ENCODE results near the gene OTUD1. TPM values are rescaled to one million over a fixed set of nuclear protein-coding genes. Genes with fewer than 3 reads are reported as not detected.

OTUD1 gene
- total RNA-seq, 8 experiments from 2014 or later = 2.1 to 10.8 (median 5.2) TPM

DNA sequence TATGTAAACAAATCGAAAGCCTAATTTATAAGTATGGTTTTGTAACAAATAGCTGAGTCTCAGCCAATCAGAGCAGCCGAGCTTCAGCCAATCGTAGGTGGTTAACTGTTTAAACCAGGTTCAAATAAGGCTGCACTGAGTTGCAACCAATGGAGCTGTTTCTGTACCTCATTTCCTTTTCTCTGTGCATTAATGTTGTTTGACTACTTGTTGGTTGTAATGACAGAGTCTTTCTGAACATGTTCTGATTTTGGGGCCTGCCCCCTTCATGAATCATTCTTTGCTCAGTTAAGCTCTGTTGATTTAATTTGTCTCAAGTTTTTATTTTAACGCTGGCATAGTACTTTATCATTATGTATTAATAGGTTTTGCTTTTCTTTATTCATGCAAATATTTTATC lies 14.6 kb downstream of the OTUD1 start:
- no peak for ATAC-seq (replicated peaks in 6 of 8)
- Histone ChIP-seq H3K4me1 (replicated peaks in 1 of 2) (peaks cover 0 to 3% of the 10 kb centered on the region in 2 donors), H3K27ac (no peak overlapping the region), H3K4me3 (no peak overlapping the region)
- in situ Hi-C loops (cut with MboI; ENCODE audit: low pct_unique_long_range_greater_than_20kb in 2 of 9, low sequenced_read_pairs in 9 of 9, unreplicated experiment in 9 of 9) = no loop called here
- 69 to 100% (median 82%) methylated on average over 1 to 4 of the region's 4 CpGs for WGBS, 10 experiments

DNA sequence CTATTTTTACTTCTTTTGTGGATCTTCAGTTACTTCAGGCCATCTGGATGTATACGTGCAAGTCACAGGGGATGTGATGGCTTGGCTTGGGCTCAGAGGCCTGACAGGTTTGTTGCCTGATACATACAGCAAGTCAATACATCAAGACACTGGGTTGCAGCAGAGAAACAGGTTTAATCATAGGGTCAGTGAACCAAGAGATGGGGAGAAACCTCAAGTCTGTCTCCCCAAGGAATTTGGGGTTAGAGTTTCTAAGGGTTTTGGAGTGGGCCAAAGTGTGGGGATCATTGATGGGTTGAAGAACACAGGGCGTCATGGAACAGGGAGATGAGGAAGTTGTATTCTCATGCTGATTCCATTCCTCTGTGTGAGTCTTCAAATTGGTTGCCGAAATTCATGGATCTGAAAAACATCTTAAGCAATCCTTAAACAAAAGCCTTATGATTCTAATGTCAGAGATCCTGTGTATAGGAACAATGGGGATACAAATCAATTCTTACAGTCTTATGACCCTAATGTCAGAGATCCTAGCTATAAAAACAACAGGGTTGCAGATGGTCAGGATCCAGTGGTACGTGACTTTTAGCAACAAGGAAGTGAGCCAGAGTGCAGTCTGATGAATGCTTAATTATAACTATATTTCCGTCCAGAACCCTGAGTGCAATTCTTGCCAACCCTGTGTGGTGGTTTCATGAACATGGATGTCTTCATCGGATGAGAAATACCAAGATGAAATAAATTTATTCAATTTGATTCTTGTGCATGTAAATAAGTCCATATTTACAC lies 18.9 kb downstream of the OTUD1 start:
- in situ Hi-C loops (cut with MboI; ENCODE audit: low pct_unique_long_range_greater_than_20kb in 2 of 9, low sequenced_read_pairs in 9 of 9, unreplicated experiment in 9 of 9) = no loop called here
- Histone ChIP-seq H3K4me3 (no peak overlapping the region), H3K27ac (no peak overlapping the region), H3K4me1 (replicated peaks in 1 of 2) (peaks cover 9 to 16% of the 10 kb centered on the region in 2 donors)
- WGBS, 10 experiments = 17 to 90% (median 70%) methylated on average over 1 to 6 of the region's 6 CpGs
- ATAC-seq (replicated peaks in 6 of 8) = no peak

DNA sequence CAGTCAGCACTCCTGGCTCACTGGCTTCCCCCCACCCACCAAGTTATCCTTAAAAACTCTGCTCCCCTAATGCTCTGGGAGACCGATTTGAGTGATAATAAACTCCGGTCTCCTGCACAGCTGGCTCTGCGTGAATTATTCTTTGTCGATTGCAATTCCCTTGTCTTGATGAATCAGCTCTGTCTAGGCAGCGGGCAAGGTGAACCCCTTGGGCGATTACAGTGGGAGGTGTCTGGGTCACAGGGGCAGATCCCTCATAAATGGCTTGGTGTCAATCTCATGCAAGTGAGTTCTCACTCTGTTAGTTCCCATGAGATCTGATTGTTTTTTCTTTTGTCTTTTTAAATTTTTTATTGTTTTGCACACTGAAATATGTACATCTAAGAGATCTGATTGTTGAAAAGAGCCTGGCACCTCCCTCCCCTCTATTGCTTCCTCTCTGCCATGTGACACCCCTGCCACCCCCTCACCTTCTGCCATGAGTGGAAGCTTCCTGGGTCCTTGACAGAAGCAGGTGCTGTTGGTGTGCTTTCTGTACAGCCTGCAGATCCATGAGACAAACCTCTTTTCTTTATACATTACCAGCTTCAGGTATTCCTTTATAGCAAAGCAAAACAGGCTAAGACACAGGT lies 20.5 kb downstream of the OTUD1 start:
- Histone ChIP-seq H3K27ac (no peak overlapping the region), H3K4me1 (replicated peaks in 1 of 2) (peaks cover 9 to 16% of the 10 kb centered on the region in 2 donors), H3K4me3 (no peak overlapping the region)
- 40 to 75% (median 60%) methylated on average over 1 to 4 of the region's 6 CpGs; no CpG with 5 or more reads in 3 of the 10 experiments for WGBS, 10 experiments
- ATAC-seq (replicated peaks in 6 of 8) = peak in 4 of 8 experiments; percentile 62 to 81 (median 70)
- in situ Hi-C loops (cut with MboI; ENCODE audit: low pct_unique_long_range_greater_than_20kb in 2 of 9, low sequenced_read_pairs in 9 of 9, unreplicated experiment in 9 of 9) = no loop called here

DNA sequence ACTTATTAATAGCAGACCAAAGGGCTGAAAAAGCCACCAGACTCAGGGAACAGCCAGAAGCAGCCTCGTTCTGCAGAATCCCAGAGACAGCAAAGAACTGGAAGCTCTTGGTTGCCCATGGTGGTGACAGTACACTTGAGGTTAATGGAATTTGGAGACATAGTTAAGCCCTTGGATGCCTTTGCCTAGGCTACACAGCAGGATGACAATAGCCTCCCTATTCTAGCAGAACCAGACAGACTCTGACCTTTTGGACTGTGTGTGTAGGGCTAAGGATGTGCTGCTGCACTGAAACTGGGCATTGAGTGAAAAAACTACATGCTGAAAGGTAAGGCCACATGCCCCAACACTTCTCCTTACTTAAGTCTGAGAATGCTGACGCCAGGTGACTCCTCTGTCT lies 22.7 kb downstream of the OTUD1 start:
- WGBS, 10 experiments = 0 to 57% (median 31%) methylated on average over 1 to 2 of the region's 2 CpGs; no CpG with 5 or more reads in 4 of the 10 experiments
- peak in 3 of 8 experiments; percentile 45 to 99 (median 57) for ATAC-seq (replicated peaks in 6 of 8)
- Histone ChIP-seq H3K4me1 (replicated peaks in 1 of 2) (peaks cover 9 to 16% of the 10 kb centered on the region in 2 donors), H3K4me3 (no peak overlapping the region), H3K27ac (no peak overlapping the region)
- in situ Hi-C loops (cut with MboI; ENCODE audit: low pct_unique_long_range_greater_than_20kb in 2 of 9, low sequenced_read_pairs in 9 of 9, unreplicated experiment in 9 of 9) = no loop called here

DNA sequence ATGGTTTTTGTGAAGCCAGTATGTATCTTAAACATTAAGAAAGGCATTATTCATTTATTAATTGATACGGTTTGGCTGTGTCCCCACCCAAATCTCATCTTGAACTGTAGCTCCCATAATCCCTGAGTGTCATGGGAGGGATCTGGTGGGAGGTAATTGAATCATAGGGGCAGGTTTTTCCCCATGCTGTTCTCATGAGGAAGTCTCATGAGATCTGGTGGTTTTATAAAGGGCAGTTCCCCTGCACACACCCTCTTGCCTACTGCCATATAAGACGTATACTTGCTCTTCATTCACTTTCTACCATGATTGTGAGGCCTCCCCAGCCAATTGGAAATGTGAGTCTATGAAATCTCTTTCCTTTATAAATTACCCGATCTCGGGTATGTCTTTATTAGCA lies 28.1 kb downstream of the OTUD1 start:
- Histone ChIP-seq H3K4me3 (no peak overlapping the region), H3K4me1 (replicated peaks in 1 of 2) (no peaks in the 10 kb centered on the region), H3K27ac (no peak overlapping the region)
- 0 to 100% (median 73%) methylated on average over 1 to 4 of the region's 4 CpGs; no CpG with 5 or more reads in 2 of the 10 experiments for WGBS, 10 experiments
- no peak for ATAC-seq (replicated peaks in 6 of 8)
- in situ Hi-C loops (cut with MboI; ENCODE audit: low pct_unique_long_range_greater_than_20kb in 2 of 9, low sequenced_read_pairs in 9 of 9, unreplicated experiment in 9 of 9) = no loop called here

DNA sequence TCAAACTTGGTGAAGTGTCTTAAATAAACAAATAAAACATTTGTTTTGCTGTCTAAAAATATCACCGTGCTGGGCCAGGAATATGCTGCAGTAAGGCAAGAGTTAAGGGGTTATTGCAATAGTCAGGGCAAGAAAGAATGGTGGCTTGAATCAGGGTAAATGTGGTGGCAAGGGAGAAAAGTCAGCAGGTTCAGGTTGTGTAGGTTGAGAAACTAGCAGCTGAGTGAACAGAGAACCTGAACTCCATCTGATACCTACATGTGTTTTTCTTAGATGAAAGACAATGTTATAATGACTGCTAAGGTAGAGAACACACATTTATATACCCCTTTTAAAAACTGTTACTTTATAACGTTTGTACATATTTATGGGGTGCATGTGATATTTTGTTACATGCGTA lies 28.7 kb downstream of the OTUD1 start:
- in situ Hi-C loops (cut with MboI; ENCODE audit: low pct_unique_long_range_greater_than_20kb in 2 of 9, low sequenced_read_pairs in 9 of 9, unreplicated experiment in 9 of 9) = no loop called here
- ATAC-seq (replicated peaks in 6 of 8) = no peak
- WGBS, 10 experiments = 0 to 100% (median 83%) methylated on average over 1 to 3 of the region's 3 CpGs; no CpG with 5 or more reads in 1 of the 10 experiments
- no peak overlapping the region for H3K4me3 ChIP-seq
- no peaks in the 10 kb centered on the region for H3K4me1 ChIP-seq (replicated peaks in 1 of 2)
- H3K27ac ChIP-seq = no peak overlapping the region

DNA sequence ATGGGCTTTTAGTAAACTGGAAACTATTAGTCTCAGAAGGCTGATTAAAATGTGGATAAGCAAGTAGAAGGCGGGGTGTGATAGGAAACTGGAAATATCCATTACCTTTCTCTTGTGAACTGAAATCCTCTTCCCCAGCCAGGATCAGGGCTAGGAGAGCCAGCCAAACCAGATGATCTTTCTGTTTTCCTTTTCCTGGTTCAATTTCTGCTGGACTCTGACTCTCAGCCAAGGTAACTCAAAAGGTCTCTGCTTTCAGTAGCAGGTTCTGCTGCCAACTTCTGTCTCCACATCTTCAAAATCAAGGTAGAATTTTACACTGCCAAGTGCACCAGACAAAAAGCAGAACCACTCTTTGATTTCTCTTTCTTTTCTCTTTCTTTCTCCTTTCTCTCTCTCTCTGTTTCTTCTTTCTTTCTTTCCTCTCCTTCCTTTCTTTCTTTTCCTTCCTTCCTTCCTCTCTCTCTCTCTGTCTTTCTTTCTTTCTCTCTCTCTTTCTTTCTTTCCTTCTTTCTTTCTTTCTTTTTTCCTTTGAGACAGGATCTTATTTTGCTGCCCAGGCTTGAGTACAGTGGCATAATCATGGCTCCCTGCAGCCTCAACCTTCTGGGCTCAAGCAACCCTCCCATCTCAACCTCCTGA lies 30.8 kb downstream of the OTUD1 start:
- WGBS, 10 experiments = 0 to 100% (median 70%) methylated on average over 1 of the region's 1 CpG; no CpG with 5 or more reads in 3 of the 10 experiments
- no peaks in the 10 kb centered on the region for H3K4me1 ChIP-seq (replicated peaks in 1 of 2)
- in situ Hi-C loops (cut with MboI; ENCODE audit: low pct_unique_long_range_greater_than_20kb in 2 of 9, low sequenced_read_pairs in 9 of 9, unreplicated experiment in 9 of 9) = no loop called here
- no peak for ATAC-seq (replicated peaks in 6 of 8)
- H3K4me3 ChIP-seq = no peak overlapping the region
- H3K27ac ChIP-seq = no peak overlapping the region

DNA sequence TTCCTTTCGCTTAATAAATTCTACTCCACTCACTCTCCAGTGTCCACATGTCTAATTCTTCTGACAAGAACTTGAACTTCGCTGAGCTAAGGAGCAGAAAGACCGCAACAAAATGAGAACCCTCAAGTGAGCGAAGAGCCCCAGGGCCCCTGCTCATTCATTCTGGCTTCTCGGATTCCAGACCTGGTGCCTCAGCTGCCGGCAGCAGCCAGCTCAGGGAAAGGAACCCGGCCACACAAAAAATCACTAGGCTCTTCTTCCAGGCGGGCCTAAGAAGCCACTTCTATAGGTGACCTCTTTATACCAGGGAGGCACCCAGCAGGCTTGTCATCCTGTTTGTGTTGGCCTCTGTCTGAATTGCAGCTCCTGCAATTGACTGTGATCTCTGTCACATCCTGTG lies 33.3 kb downstream of the OTUD1 start:
- WGBS, 10 experiments = 33 to 100% (median 90%) methylated on average over 1 to 4 of the region's 8 CpGs; no CpG with 5 or more reads in 3 of the 10 experiments
- no peak overlapping the region for H3K27ac ChIP-seq
- no peak for ATAC-seq (replicated peaks in 6 of 8)

DNA sequence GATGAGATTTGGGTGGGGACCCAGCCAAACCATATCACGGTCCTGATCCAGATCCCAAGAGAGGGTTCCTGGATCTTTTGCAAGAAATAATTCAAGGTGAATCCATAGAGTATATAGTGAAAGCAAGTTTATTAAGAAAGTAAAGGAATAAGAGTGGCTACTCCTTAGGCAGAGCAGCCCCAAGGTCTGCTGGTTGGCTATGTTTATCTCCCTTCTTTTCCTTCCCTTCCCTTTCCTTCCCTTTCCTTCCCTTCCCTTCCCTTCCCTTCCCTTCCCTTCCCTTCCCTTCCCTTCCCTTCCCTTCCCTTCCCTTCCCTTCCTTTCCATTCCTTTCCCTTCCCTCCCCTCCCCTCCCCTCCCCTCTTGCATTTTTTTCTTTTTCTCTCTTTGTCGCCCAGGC lies 35.2 kb downstream of the OTUD1 start:
- no peak overlapping the region for H3K27ac ChIP-seq
- in situ Hi-C loops (cut with MboI; ENCODE audit: low pct_unique_long_range_greater_than_20kb in 2 of 9, low sequenced_read_pairs in 9 of 9, unreplicated experiment in 9 of 9) = no loop called here
- no peaks in the 10 kb centered on the region for H3K4me1 ChIP-seq (replicated peaks in 1 of 2)
- H3K4me3 ChIP-seq = no peak overlapping the region
- no peak for ATAC-seq (replicated peaks in 6 of 8)
- 17 to 100% (median 83%) methylated on average over 1 of the region's 2 CpGs; no CpG with 5 or more reads in 7 of the 10 experiments for WGBS, 10 experiments

More for the DNA sequence above, 33.3 kb downstream of the OTUD1 start:
- Histone ChIP-seq H3K4me1 (replicated peaks in 1 of 2) (no peaks in the 10 kb centered on the region), H3K4me3 (no peak overlapping the region)
- in situ Hi-C loops (cut with MboI; ENCODE audit: low pct_unique_long_range_greater_than_20kb in 2 of 9, low sequenced_read_pairs in 9 of 9, unreplicated experiment in 9 of 9) = no loop called here

DNA sequence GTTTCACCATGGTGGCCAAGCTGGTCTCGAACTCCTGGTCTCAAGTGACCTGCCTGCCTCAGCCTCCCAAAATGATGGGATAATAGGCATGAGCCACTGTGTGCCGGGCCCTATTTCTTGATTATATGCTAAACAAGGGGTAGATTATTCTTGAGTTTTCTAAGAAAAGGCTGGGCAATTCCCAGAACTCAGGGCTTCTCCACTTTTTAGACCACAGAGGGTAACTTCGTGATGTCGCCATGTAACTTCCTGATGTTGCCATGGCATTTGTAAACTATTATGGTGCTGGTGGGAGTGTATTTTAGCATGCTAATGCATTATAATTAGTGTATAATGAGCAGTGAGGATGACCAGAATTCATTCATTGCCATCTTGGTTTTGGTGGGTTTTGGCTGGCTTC lies 35.8 kb downstream of the OTUD1 start:
- H3K27ac ChIP-seq = no peak overlapping the region
- no peak for ATAC-seq (replicated peaks in 6 of 8)
- 8 to 100% (median 83%) methylated on average over 1 to 3 of the region's 4 CpGs; no CpG with 5 or more reads in 3 of the 10 experiments for WGBS, 10 experiments
- no peak overlapping the region for H3K4me3 ChIP-seq
- H3K4me1 ChIP-seq (replicated peaks in 1 of 2) = no peaks in the 10 kb centered on the region
- in situ Hi-C loops (cut with MboI; ENCODE audit: low pct_unique_long_range_greater_than_20kb in 2 of 9, low sequenced_read_pairs in 9 of 9, unreplicated experiment in 9 of 9) = no loop called here

DNA sequence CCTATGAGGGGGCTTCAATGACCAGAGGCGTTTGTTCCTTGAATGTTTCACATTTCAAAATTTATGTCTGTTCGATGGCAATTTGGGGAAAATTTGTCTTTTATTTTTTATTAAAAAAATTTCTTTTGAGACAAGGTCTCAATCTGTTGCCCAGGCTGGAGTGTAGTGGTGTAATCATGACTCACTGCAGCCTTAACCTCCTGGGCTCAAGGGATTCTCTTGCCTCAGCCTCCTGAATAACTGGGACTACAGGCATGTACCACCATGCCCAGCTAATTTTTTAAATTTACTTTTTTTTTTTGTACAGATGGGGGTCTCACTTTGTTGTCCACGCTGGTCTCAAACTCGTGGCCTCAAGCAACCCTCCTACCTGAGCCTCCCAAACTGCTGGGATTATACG lies 39.7 kb downstream of the OTUD1 start:
- no peaks in the 10 kb centered on the region for H3K4me1 ChIP-seq (replicated peaks in 1 of 2)
- H3K27ac ChIP-seq = no peak overlapping the region
- H3K4me3 ChIP-seq = no peak overlapping the region
- 0 to 94% (median 66%) methylated on average over 2 to 5 of the region's 5 CpGs; no CpG with 5 or more reads in 1 of the 10 experiments for WGBS, 10 experiments
- in situ Hi-C loops (cut with MboI; ENCODE audit: low pct_unique_long_range_greater_than_20kb in 2 of 9, low sequenced_read_pairs in 9 of 9, unreplicated experiment in 9 of 9) = no loop called here
- ATAC-seq (replicated peaks in 6 of 8) = no peak

DNA sequence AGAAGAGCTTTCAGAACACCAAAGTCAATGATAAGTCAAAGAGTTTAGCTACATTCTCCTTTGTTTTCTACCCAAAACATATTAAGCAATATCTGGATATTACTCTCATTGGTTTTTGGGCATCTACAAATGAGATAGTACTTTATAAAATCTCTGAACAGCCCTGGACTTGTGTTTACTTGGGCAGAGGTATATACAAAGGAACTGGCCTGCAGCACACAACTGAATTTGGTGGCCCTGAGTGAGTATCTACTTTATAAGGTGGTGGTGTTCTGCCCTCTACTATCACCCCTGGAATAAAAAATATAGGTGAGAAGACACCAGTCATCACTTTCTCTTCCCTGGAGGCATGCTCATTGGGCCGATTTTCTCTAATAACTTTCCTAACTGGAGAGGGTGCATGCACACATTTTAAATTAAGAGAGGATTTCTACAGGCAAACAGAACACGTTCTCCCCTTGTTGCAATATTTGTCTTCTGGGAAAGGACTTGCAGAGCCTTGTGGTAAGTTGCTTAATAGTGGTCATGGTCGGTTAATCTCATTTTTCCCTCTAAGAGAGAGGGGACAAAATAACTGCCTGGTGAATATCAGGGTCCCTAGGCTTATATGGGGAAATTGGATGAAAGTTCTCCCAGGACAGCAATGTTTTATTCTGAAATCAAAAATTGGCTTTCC lies 41.1 kb downstream of the OTUD1 start:
- no peaks in the 10 kb centered on the region for H3K4me1 ChIP-seq (replicated peaks in 1 of 2)
- H3K27ac ChIP-seq = no peak overlapping the region
- in situ Hi-C loops (cut with MboI; ENCODE audit: low pct_unique_long_range_greater_than_20kb in 2 of 9, low sequenced_read_pairs in 9 of 9, unreplicated experiment in 9 of 9) = no loop called here
- WGBS, 10 experiments = 0 to 100% (median 58%) methylated on average over 1 to 3 of the region's 3 CpGs; no CpG with 5 or more reads in 1 of the 10 experiments
- no peak for ATAC-seq (replicated peaks in 6 of 8)
- no peak overlapping the region for H3K4me3 ChIP-seq

Measured in motor neuron (in vitro differentiated cells).